Mammary epithelial cell (primary cell): ENCODE results near the gene MFSD2B.

Experiments
- CTCF ChIP-seq, 2 donors: IDR thresholded peaks in 1 of 2; conservative IDR thresholded peaks in 1 of 2; 2 replicates each; pipeline ENCODE4 v1.5.1; 2011 to 2012; ENCODE audit warnings: inconsistent platforms in 2 of 2, low read length in 2 of 2, mild to moderate bottlenecking in 2 of 2, control low read depth in 1 of 2, low read depth in 1 of 2; ENCODE audit not compliant: insufficient read depth in 1 of 2; ENCODE audit errors: extremely low read depth in 1 of 2
- EZH2 ChIP-seq: IDR thresholded peaks from 2 replicates; pipeline ENCODE4 v1.6.1; 2012; ENCODE audit warnings: low read length, inconsistent platforms, borderline replicate concordance

GRCh38 chr2:24011250-24012104 is 1.6 kb downstream of the MFSD2B start:
- TF ChIP-seq CTCF (conservative IDR thresholded peaks at IDR 0.05 in 1 of 2, IDR thresholded peaks at IDR 0.05 in 1 of 2; ENCODE audit: extremely low read depth in 1 of 2, insufficient read depth in 1 of 2, low read depth in 1 of 2, low read length in 2 of 2) (no peak), EZH2 (no peak)
